ENCODE data around the gene PHOSPHO1.
A peak's percentile ranks its signal among the peaks of the same experiment; 100 is the strongest.
"Not testable (repeated sequence)": the region's sequence is repeated elsewhere in the genome, so short reads cannot be mapped to it uniquely, and the experiment has no call there.

Gene PHOSPHO1

GRCh38 chr17:49230636-49231562 is at the start of gene PHOSPHO1:
Gene PHOSPHO1 (minus strand): TSS chr17:49230787. CDS start chr17:49226691, 4,096 bp downstream.
- DNase-seq (ENCODE audit: low read depth), result peak; percentile 79

GRCh38 chr17:49280061-49280460 is 49.5 kb upstream of the PHOSPHO1 start:
- no peak for DNase-seq (ENCODE audit: low read depth)

- not testable (repeated sequence) for DNase-seq (ENCODE audit: low read depth)
Observed at GRCh38 chr17:49279263-49280015, 48.9 kb upstream of the PHOSPHO1 start.

GRCh38 chr17:49278076-49278475 is 47.5 kb upstream of the PHOSPHO1 start:
- no peak for DNase-seq (ENCODE audit: low read depth)

- DNase-seq (ENCODE audit: low read depth), result no peak
Observed at GRCh38 chr17:49277638-49278037, 47.1 kb upstream of the PHOSPHO1 start.

- not testable (repeated sequence) for DNase-seq (ENCODE audit: low read depth)
Observed at GRCh38 chr17:49275981-49276380, 45.4 kb upstream of the PHOSPHO1 start.

- no peak for DNase-seq (ENCODE audit: low read depth)
Observed at GRCh38 chr17:49269356-49269755, 38.8 kb upstream of the PHOSPHO1 start.

- DNase-seq (ENCODE audit: low read depth), result no peak
Observed at GRCh38 chr17:49267912-49268311, 37.3 kb upstream of the PHOSPHO1 start.

GRCh38 chr17:49266233-49266632 is 35.6 kb upstream of the PHOSPHO1 start:
- DNase-seq (ENCODE audit: low read depth), result no peak

- not testable (repeated sequence) for DNase-seq (ENCODE audit: low read depth)
Observed at GRCh38 chr17:49261540-49261939, 31.0 kb upstream of the PHOSPHO1 start.

GRCh38 chr17:49260817-49261291 is 30.3 kb upstream of the PHOSPHO1 start:
- peak; percentile 38 for DNase-seq (ENCODE audit: low read depth)

- DNase-seq (ENCODE audit: low read depth), result peak; percentile 58
Observed at GRCh38 chr17:49260011-49260816, 29.6 kb upstream of the PHOSPHO1 start.

GRCh38 chr17:49259663-49260010 is 29.1 kb upstream of the PHOSPHO1 start:
- DNase-seq (ENCODE audit: low read depth), result no peak

GRCh38 chr17:49258394-49258793 is 27.8 kb upstream of the PHOSPHO1 start:
- no peak for DNase-seq (ENCODE audit: low read depth)

- DNase-seq (ENCODE audit: low read depth), result no peak
Observed at GRCh38 chr17:49255125-49255524, 24.5 kb upstream of the PHOSPHO1 start.

GRCh38 chr17:49254066-49254465 is 23.5 kb upstream of the PHOSPHO1 start:
- DNase-seq (ENCODE audit: low read depth), result no peak

GRCh38 chr17:49252148-49252695 is 21.6 kb upstream of the PHOSPHO1 start:
- no peak for DNase-seq (ENCODE audit: low read depth)

- DNase-seq (ENCODE audit: low read depth), result no peak
Observed at GRCh38 chr17:49249890-49250522, 19.4 kb upstream of the PHOSPHO1 start.

GRCh38 chr17:49249292-49249794 is 18.8 kb upstream of the PHOSPHO1 start:
- DNase-seq (ENCODE audit: low read depth), result no peak

- no peak for DNase-seq (ENCODE audit: low read depth)
Observed at GRCh38 chr17:49247944-49248343, 17.4 kb upstream of the PHOSPHO1 start.

GRCh38 chr17:49244839-49245238 is 14.3 kb upstream of the PHOSPHO1 start:
- DNase-seq (ENCODE audit: low read depth), result no peak
